Cardiac fibroblast (primary cell): ENCODE measurements around the gene DNM3.

ENCODE experiments used
- DNase-seq, 2 donors: peaks; one replicate each; pipeline versions ENCODE4 v3.0.0 to v3.0.0-alpha.2; 2010; ENCODE audit warnings: low read depth in 2 of 2
- H3K4me3 ChIP-seq, 2 donors: replicated peaks in 1 of 2; 1 replicate in 1 of 2; 2 replicates in 1 of 2; pipeline ENCODE4 v1.5.1; 2011; ENCODE audit warnings: low read depth in 2 of 2, low read length in 2 of 2, mild to moderate bottlenecking in 2 of 2, moderate library complexity in 1 of 2
- TF ChIP-seq, protein P1 (sequence below): IDR thresholded peaks from one replicate; pipeline ENCODE4 v1.5.1; 2011; ENCODE audit warnings: low read depth, mild to moderate bottlenecking, low read length, inconsistent platforms

The DNM3 gene

DNA sequence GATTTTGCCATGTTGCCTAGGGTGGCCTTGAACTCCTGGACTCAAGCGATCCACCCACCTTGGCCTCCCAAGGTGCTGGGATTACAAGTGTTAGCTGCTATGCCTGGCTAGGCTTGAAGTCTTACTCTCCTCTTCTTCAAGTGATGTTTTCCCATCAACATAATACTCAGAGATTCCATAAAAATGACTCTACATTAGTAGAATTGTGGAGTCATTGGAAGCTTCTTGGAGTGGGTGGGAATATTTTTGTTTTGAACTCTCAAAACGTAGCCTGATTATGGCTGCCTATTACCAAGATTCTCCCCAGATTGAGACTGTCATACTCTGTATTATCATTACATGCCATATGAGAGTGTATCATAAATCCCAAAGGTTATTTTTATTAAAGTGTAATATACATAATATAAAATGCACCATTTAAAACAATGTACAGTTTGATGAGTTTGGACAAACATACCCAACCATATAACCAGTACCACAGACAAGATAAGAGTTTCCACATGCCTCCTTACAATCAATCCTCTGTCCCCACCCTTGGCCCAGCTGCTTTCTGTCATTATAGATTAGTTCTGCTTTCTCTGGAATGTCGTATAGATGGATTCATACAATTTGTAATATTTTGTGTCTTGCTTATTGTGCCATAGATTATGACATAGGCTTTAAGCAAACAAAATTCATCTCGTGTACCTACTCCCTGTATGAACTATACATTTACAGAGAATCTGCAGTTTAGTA, 8.0 kb upstream of the DNM3 start:
- TF ChIP-seq, protein P1, sequence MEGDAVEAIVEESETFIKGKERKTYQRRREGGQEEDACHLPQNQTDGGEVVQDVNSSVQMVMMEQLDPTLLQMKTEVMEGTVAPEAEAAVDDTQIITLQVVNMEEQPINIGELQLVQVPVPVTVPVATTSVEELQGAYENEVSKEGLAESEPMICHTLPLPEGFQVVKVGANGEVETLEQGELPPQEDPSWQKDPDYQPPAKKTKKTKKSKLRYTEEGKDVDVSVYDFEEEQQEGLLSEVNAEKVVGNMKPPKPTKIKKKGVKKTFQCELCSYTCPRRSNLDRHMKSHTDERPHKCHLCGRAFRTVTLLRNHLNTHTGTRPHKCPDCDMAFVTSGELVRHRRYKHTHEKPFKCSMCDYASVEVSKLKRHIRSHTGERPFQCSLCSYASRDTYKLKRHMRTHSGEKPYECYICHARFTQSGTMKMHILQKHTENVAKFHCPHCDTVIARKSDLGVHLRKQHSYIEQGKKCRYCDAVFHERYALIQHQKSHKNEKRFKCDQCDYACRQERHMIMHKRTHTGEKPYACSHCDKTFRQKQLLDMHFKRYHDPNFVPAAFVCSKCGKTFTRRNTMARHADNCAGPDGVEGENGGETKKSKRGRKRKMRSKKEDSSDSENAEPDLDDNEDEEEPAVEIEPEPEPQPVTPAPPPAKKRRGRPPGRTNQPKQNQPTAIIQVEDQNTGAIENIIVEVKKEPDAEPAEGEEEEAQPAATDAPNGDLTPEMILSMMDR, result no peak
- DNase-seq, result no peak
- H3K4me3 ChIP-seq, result no peak overlapping the region

DNA sequence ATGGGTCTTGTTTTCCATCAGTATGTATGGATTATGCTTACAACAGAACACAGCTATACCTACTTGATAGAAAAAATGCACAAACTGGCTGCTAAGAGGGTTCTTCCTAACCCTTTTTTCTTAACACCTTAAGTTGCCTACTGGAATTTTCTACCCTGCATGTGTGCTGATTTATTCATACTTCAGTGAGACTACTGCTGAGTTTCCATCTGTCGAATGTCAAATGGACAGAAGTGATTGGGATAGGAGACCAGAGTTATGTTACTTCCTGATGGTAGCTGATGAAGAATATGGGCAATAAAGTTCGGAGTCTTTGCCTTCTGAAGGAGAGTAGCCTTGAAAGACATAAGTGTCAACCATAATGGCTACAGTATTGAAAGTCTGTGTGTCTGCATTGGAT, 6.5 kb upstream of the DNM3 start:
- DNase-seq, result no peak
- H3K4me3 ChIP-seq, result no peak overlapping the region
- TF ChIP-seq, protein P1, result no peak

DNA sequence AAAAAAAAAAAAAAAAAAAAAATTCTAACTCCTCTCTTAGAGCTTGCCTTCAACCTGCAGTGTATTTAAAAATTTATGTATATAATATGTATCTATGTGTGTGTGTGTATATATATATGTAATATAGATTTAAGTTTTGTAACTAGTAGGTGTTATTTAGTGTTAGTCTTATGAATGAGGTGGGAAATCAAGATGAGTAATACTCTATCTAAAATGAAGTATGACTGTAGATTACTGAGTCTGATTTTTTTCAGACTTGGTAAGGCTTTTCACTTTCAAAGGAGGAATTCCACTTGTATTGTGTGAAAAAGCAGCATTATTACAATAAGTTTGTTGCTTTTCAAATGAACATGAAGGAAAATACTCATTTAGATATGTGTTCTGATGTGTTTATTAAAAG, 5.4 kb upstream of the DNM3 start:
- TF ChIP-seq, protein P1, result no peak
- no peak for DNase-seq
- H3K4me3 ChIP-seq, result no peak overlapping the region

DNA sequence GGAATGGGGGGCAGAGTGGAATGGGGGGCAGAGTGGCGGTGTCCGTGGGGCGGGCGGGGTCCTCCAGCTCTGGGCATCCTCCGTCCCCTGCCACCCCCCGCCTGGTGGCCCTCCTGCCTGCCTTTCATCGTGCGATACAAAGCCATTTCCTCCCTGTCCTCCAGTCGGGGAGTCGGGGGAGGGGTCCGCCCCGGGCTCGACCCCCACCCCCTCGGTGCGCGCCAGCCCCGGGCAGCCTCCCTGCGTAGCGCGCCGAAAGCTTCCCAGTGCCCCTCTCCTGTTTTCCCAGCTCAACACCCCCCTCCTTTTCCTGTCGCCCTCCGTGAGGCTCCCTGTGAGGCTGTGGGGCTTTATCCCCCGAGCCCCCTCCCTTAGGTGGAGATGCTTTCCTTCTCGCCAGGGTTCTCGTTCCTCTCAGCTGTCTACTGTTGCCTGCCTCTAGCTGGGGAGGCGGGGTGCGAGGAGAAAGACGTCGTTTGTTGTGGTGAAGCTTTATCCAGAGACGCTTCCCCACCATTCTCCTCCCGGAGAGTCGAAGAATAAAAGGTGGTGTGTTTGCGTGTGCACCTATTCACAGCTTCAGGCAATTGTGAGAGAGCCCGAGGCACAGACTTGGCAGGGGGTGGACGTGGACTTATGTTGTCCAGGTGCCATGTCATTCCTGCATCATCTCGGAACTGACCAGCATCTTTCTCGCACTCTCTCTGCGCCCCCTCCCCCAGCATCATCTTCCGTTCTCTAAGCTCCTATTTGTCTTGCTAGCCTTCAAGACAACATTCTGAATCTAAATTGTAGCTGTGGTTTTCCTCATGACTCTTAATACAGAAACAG, 848 bp downstream of the DNM3 start:
- TF ChIP-seq, protein P1, result no peak
- peak in 1 of 2 donors; percentile 3 for DNase-seq
- peak overlapping the region; percentile 63 to 64 for H3K4me3 ChIP-seq

DNA sequence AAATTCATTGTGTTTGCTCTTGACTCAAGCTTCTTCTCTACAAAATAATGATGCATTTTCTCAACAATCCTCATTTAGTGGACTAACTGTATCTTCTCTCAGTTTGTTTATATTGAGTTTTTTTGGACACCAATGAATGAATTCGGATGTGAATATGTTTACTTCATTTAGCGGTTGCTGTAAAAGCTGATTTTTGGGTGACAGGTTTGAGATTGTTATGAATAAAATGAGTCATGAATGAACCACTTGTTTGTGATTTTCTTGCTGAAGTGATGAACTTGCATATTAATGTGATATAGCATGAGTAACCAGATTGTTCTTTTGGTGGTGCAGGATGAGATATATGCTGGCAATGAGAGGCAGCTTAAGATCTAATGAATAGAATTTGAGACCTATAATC, 3.1 kb downstream of the DNM3 start:
- TF ChIP-seq, protein P1, result no peak
- no peak overlapping the region for H3K4me3 ChIP-seq
- no peak for DNase-seq

DNA sequence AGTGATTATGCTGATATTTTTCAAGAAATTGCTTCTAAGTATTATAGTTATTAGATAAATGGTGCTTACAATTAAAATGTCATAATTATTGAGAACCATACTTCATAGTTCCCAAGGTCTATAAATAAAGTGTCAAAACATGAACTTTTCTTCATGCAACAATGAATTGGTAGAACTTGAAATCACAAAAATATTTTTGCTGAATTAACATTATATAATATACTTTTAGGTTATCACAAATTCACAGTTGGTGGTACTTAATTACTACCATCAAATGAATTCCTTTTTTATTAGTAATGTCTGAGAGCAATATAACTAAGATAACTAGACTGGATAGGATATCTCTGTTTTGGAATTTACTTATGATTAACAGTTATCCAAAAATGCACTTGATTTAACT, 4.7 kb downstream of the DNM3 start:
- H3K4me3 ChIP-seq, result no peak overlapping the region
- TF ChIP-seq, protein P1, result no peak
- no peak for DNase-seq
